Measurements from ENCODE around the gene MPZL2.

MPZL2 gene

DNA sequence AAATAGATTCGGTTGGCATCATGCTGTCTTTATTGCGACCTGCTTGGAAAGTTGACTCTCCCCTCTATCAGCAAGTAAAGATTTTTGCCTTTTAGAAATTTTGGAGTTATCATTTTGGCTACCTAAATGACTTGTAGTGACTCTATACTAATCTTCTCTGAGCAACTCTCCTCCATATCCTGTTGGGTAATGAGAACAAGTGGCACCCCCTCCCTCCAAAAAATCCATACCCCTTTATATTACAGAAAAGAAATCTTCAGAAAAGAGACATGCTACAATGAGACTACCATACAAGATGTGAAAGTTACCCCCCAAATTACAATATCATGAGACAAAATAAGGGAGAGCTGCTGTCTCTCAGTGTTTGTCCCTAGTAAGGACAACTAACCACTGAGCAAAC is 40.5 kb downstream of the MPZL2 start:
- DNase-seq (ENCODE audit: low read depth in 2 of 2, low spot score in 1 of 2) = no peak

DNA sequence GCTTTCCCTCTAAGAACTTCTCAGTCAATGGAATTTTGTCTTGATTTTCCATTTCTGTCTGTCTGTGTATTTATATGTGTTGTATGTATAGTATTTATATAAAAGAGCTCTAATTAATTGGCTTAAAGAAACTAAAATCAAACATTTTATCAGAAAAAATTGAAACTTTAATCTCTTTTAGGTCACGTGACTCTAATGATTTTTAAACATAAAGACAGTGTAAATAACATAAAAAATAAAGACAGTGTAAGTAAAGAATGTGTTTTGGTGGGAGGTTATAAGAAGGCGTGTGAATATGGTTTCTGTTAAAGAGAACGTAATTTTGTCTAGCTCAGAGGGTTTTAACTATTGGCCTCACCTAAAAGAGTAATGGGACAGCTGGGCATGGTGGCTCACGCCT is 41.7 kb downstream of the MPZL2 start:
- no peak for DNase-seq (ENCODE audit: low read depth in 2 of 2, low spot score in 1 of 2)

GRCh38 chr11:118221419-118221818 is 42.7 kb downstream of the MPZL2 start:
- no peak for DNase-seq (ENCODE audit: low read depth in 2 of 2, low spot score in 1 of 2)

- no peak for DNase-seq (ENCODE audit: low read depth in 2 of 2, low spot score in 1 of 2)
Measured at GRCh38 chr11:118219732-118220131, 44.4 kb downstream of the MPZL2 start.

DNA sequence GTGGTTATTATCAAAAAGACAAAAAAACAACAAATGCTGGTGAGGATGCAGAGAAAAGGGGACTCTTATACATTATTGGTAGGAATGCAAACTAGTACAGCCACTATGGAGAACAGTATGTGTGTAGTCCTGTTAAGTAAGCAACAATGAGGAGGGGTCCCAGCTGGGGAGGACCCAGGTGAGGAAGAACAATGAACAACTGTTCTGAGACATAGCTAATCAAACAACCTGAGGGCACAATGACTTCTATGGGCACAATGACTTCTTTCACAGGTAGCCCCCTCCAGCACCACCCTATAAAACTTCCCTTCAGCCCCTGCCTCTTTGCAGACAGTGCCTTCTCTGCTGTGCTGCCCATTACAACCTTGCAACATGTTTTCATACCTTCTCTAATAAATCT is 44.9 kb downstream of the MPZL2 start:
- no peak for DNase-seq (ENCODE audit: low read depth in 2 of 2, low spot score in 1 of 2)

- DNase-seq (ENCODE audit: low read depth in 2 of 2, low spot score in 1 of 2) = no peak
Measured at GRCh38 chr11:118217575-118217974, 46.5 kb downstream of the MPZL2 start.

- no peak for DNase-seq (ENCODE audit: low read depth in 2 of 2, low spot score in 1 of 2)
Measured at GRCh38 chr11:118216621-118217481, 47.2 kb downstream of the MPZL2 start.

- DNase-seq (ENCODE audit: low read depth in 2 of 2, low spot score in 1 of 2) = no peak
Measured at GRCh38 chr11:118215765-118216164, 48.3 kb downstream of the MPZL2 start.

GRCh38 chr11:118215262-118215661 is 48.8 kb downstream of the MPZL2 start:
- DNase-seq (ENCODE audit: low read depth in 2 of 2, low spot score in 1 of 2) = no peak

DNA sequence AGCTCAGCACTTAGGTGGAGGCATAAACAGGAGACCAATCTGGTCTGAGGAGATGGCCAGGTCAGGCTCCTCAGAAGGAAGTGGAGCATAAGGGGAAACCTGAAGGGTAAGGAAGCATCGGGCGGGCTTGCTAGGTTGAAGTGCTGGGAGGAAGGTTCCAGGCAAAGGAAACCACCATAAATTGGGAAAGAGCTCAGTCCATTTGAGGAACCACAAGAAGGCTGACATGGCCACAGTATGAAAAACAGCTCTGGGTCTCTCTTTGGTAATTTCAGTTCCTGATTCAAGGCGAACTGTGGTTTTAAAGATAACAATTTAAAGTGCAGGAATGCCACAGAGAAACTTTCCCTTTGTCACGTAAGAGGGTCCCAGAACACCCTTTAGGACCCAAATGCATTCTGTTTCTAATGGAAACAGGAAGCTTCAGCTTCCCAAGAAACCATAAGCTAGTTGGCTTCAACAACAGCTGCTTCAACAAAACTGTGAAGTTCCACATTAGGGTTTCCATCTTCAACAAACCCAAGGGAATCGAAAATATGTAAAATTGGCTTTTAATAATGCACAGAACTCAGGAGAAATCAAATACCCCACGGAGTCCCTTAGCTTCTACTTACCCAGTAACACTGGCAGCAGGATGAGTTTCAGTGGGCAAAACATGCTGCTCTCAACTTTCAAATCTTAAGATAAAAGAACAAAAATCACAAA is 49.7 kb downstream of the MPZL2 start:
- no peak for DNase-seq (ENCODE audit: low read depth in 2 of 2, low spot score in 1 of 2)

DNA sequence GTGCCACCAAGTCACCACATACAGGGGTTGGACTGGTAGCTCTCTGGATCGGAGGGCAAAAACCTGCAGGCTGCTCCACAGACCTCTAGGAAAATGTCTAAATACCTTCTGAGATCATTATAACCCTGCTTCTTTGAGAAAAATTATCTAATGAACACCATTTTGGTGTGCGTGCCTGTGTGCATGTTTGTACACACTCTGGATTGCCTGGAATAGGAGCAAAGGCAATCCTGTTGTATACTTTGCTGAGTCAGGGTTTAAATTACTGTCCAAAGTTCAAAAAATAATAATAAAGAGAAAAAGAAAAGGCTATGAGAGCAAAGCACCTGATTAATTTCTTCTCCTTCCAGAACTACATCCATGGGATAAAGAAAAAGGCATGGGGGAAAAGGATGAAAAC is 50.3 kb downstream of the MPZL2 start:
- no peak for DNase-seq (ENCODE audit: low read depth in 2 of 2, low spot score in 1 of 2)

DNA sequence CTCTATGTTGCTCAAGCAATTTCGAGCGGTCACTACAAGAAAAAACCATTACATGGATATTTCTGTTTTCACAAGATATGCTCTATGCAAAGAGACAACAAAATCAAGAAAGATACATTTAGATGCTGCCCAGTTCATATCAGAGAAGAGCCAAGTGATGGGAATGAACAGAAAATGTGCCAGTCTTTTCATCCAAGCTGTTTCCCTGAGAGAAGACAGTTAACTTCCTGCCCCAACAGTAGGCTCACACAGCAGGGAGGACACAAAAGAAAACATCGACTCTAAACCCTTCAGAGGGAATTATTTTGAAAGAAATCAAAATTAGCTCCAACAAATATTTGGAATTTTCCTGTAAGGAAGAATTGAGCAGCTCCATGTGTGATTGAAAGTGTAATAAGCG is 50.9 kb downstream of the MPZL2 start:
- DNase-seq (ENCODE audit: low read depth in 2 of 2, low spot score in 1 of 2) = no peak

GRCh38 chr11:118212781-118213191 is 51.3 kb downstream of the MPZL2 start:
- no peak for DNase-seq (ENCODE audit: low read depth in 2 of 2, low spot score in 1 of 2)

DNA sequence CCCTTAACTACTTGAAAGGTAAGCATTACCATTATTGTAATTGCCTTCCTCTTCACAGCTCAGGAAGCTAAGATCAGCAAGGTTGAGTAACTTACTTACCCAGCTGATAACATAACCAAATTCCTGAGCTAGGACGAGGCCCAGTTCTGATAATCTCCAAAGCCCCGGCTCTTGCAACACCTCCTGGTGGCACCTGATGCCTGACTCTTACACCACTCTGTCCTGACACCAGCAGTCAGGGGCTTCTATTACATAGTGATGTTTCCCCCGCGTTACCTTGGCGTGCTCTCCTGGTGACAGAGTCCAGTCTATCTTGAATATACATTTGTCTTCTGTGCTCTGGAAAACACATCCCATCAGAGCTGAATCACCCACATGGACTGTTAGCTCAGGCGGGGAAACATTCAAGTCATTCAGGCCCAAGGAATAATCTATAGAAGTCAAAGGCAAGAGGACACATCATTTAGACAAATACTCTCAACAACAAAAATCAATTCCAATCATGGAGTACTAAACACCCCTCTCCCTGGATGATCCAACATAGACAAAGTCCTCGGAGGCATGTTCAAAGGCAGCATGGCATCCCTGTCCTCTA is 51.9 kb downstream of the MPZL2 start:
- no peak for DNase-seq (ENCODE audit: low read depth in 2 of 2, low spot score in 1 of 2)

DNA sequence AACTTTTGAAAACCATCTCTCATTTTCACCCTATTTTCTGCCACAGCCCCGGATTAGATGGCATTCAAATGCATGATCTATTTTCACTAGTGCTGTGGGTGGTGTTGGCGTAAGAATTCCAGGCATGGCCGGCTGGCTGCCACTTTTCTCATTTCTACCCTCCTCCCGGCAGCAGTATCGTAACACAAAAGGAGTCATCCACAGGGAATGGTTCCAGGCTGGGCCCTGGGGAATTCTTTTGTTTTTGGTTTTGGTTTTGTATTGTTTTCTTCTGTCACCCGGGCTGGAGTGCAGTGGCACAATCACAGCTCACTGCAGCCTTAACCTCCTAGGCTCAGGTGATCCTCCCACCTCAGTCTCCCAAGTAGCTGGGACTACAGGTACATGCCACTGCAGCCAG is 53.1 kb downstream of the MPZL2 start:
- DNase-seq (ENCODE audit: low read depth in 2 of 2, low spot score in 1 of 2) = no peak

DNA sequence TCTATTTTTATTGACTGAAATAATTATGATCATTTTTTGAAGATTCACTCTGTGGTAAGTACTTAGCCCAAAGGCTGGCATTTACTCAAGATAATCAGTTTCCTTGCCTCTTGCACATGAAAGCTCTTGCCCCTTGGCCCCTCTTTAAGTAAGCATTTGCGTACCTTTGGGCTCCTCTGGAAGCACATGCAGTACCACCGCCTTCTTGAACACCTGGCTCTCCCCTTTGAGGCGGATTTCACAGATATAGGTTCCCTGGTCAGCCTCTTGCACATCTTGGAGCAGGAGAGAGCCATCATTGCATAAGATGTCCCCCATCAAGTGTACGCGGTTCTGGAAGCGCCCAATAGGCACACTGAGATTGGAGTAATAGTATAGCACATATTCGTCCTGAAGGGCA is 53.8 kb downstream of the MPZL2 start:
- no peak for DNase-seq (ENCODE audit: low read depth in 2 of 2, low spot score in 1 of 2)

- no peak for DNase-seq (ENCODE audit: low read depth in 2 of 2, low spot score in 1 of 2)
Measured at GRCh38 chr11:118209033-118209432, 55.1 kb downstream of the MPZL2 start.

DNA sequence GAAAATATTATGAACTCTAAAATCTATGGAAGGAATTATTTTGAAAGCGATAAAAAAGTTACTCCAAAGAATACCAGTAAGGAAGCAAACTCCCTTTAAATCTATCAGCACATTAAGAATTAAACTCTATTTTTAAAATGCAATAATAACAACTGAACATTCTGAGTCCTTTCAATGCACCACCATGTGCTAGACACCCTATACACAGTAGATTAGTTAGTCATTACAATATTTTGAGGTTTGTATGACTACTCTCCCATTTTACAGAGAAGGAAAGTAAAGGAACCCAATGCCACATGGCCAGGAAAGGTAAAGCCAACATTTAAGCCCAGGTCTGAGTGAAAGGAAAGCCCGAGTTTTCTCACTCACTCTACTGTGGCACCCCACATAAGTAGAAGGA is 57.0 kb downstream of the MPZL2 start:
- no peak for DNase-seq (ENCODE audit: low read depth in 2 of 2, low spot score in 1 of 2)

DNA sequence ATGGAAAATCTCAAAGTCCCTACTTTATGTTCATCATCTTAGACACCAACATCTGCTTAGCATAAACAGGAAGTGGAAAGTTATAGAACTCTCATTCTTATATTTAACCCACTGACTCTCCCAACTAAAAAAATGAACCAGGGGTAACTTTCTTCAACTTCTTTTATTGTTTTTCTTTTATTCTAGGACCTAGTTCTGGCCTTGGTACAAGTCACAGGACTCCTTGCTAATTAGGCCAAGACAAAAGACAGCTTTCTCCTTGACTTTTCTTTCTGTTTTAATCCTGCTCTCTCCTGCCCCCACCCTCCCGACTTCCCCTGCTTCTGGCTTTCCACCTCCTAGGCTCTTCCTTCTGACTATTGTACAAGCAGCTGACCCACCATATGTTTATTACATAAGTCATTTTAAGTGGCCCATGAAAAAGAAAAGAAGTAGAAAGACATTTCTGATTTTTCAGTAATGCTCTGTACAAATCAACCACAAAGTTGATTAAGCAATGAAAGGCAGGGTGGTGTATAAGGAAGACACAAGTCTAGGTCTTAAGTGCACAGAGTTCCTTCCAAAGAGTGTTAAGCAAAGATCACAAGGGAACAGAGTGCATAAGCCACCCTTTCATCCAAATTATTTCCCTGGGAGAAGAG is 57.6 kb downstream of the MPZL2 start:
- no peak for DNase-seq (ENCODE audit: low read depth in 2 of 2, low spot score in 1 of 2)

DNA sequence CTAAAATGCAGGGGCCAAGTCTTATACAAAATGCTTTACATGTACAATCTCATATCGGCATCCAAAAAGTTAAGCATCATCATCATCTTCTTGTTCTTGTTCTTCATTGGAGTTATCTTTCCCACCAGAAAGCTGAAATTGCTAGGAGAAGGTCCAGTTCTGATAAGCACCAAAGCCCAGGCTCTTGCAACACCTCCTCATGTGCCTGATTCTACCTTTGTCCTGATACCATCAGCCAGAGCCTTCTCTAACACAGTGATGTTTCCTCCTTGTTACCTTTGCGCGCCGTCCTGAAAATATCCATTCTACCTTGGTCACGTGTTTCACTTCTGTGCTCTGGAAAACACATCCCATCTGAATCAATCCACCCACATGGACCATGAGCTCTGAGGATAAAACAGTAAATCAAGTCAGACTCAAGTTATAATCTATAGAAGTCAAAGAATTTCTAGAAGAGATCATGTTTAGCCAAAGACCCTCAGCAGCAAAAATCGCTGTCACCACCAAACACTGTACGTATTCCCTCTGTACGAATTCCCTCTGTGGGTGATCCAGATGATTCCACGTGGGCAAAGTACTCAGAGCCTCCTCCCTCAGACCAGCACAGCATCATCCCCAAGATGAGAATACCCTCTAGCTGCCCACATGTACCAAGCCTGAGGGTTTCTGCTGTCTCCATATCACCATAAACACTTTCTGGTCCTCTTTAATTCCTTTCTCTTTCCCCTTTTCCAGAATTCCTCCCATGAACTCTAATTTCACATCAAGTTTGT is 58.3 kb downstream of the MPZL2 start:
- DNase-seq (ENCODE audit: low read depth in 2 of 2, low spot score in 1 of 2) = no peak
